GM12878 (cell line): Measurements from ENCODE around the gene SPEM2. TPM values are rescaled to one million over a fixed set of nuclear protein-coding genes. Genes with fewer than 3 reads are reported as not detected.

Experiments
- ATAC-seq: fragments of 200-7000 bp; cut with Tn5 transposase; 3 replicates; pipeline ENCODE4 v1.9.1; 2020; ENCODE audit warnings: mild to moderate bottlenecking, moderate library complexity
- BruUV-seq: library from RNA; stranded (reverse); fragments of 400-500 nt; replicated peaks from 2 replicates; lab custom pipeline; 2021; lab: Mats Ljungman, UMichigan
- CTCF ChIA-PET: fragments of 300-600 bp; sonication (Branson Sonifier 250); formaldehyde crosslinking; extraction: SDS; loops from one replicate; lab custom pipeline; 2021; ENCODE audit warnings: inconsistent platforms; lab: Yijun Ruan, JAX
- POLR2A ChIA-PET: fragments of 350-600 bp; formaldehyde crosslinking; extraction: SDS; loops from one replicate; lab custom pipeline; 2021; ENCODE audit warnings: inconsistent platforms; lab: Charles Lee
- RAD21 ChIA-PET: fragments of 300-600 bp; sonication (Branson Sonifier 250); formaldehyde crosslinking; loops from one replicate; lab custom pipeline; 2023; ENCODE audit warnings: antibody characterized with exemption; ENCODE audit not compliant: unreplicated experiment; lab: Charles Lee
- SMC1A ChIA-PET: fragments of 300-600 bp; sonication (Branson Sonifier 250); formaldehyde crosslinking; loops from one replicate; lab custom pipeline; 2023; ENCODE audit not compliant: unreplicated experiment, uncharacterized antibody; lab: Charles Lee
- DNase-seq: peaks from one replicate; pipeline ENCODE4 v3.0.0-alpha.2; 2011; ENCODE audit warnings: low read depth, low spot score
- FAIRE-seq: peaks from 3 replicates; lab custom pipeline; 2011; peaks lifted over from hg19 to GRCh38; lab: Jason Lieb, UNC
- H2AFZ ChIP-seq: 2 replicates; pipeline ENCODE4 v1.6.0; 2011; ENCODE audit warnings: low read depth, low read length, control low read depth; ENCODE audit not compliant: control insufficient read depth
- H3K27ac ChIP-seq: 2 replicates; pipeline ENCODE4 v1.5.1; 2011; ENCODE audit warnings: control low read depth; ENCODE audit not compliant: control insufficient read depth, insufficient read depth
- H3K27me3 ChIP-seq, 2 experiments: replicated peaks in 1 of 2; 2 replicates each; pipeline versions ENCODE4 v1.6.0 to v1.6.1; 2011; ENCODE audit warnings: low read length in 1 of 2; ENCODE audit not compliant: control insufficient read depth in 2 of 2, insufficient read depth in 2 of 2
- H3K36me3 ChIP-seq, 2 experiments: 2 replicates each; pipeline ENCODE4 v1.5.1; 2011; ENCODE audit warnings: low read length in 1 of 2; ENCODE audit not compliant: control insufficient read depth in 2 of 2, insufficient read depth in 2 of 2
- H3K4me1 ChIP-seq: 2 replicates; pipeline ENCODE4 v1.6.1; 2011; ENCODE audit warnings: mild to moderate bottlenecking, low read length, moderate library complexity, mixed read lengths; ENCODE audit not compliant: control insufficient read depth, insufficient read depth
- H3K4me2 ChIP-seq: 2 replicates; pipeline ENCODE4 v1.6.0; 2011; ENCODE audit warnings: control low read depth; ENCODE audit not compliant: control insufficient read depth, insufficient read depth
- H3K4me3 ChIP-seq: fragments of 200-600 bp; sonication (generic); 2 replicates; pipeline ENCODE4 v1.5.1; 2016
- H3K79me2 ChIP-seq: 2 replicates; pipeline ENCODE4 v1.6.0; 2011; ENCODE audit warnings: low read length; ENCODE audit not compliant: control insufficient read depth, insufficient read depth
- H3K9ac ChIP-seq: 2 replicates; pipeline ENCODE4 v1.8.0; 2011; ENCODE audit warnings: low read length, control low read depth, mixed read lengths; ENCODE audit not compliant: control insufficient read depth, insufficient read depth
- H3K9me3 ChIP-seq: replicated peaks from 3 replicates; pipeline ENCODE4 v1.5.1; 2011; ENCODE audit warnings: mild to moderate bottlenecking, low read length; ENCODE audit not compliant: control insufficient read depth, insufficient read depth
- H4K20me1 ChIP-seq: 2 replicates; pipeline ENCODE4 v1.6.0; 2011; ENCODE audit not compliant: control insufficient read depth, insufficient read depth
- BACH1 ChIP-seq: fragments of 450-650 bp; IDR thresholded peaks from 2 replicates; pipeline ENCODE4 v1.6.1; 2017; ENCODE audit warnings: mild to moderate bottlenecking, borderline replicate concordance
- HDAC2 ChIP-seq: fragments of 200-600 bp; sonication (generic); IDR thresholded peaks from 2 replicates; pipeline ENCODE4 v1.6.1; 2017
- MTA2 ChIP-seq: fragments of 450-650 bp; IDR thresholded peaks from 2 replicates; pipeline ENCODE4 v1.6.1; 2016; ENCODE audit warnings: low read depth, mild to moderate bottlenecking, moderate library complexity
- RCOR1 ChIP-seq: conservative IDR thresholded peaks from 2 replicates; pipeline ENCODE4 v1.6.1; 2012; ENCODE audit warnings: low read depth, low read length, improper control_type of control experiment
- SUPT20H ChIP-seq: IDR thresholded peaks from 2 replicates; pipeline ENCODE4 v1.6.1; 2011; ENCODE audit warnings: low read depth, mild to moderate bottlenecking, low read length, moderate library complexity, borderline replicate concordance; ENCODE audit not compliant: control insufficient read depth
- USF1 ChIP-seq: IDR thresholded peaks from 2 replicates; pipeline ENCODE4 v1.6.1; 2011; ENCODE audit warnings: borderline replicate concordance, low read depth, mild to moderate bottlenecking, moderate library complexity, mixed read lengths, low read length; ENCODE audit not compliant: insufficient read depth; ENCODE audit errors: extremely low read length
- ZBED1 ChIP-seq: IDR thresholded peaks from 2 replicates; pipeline ENCODE4 v1.6.1; 2016; ENCODE audit warnings: borderline replicate concordance
- ZBTB33 ChIP-seq: fragments of 450-650 bp; IDR thresholded peaks from 2 replicates; pipeline ENCODE4 v1.6.1; 2017; ENCODE audit warnings: mild to moderate bottlenecking
- WGBS: methylation state at CpG from one replicate; pipeline ENCODE4 v1.1.6; 2016; ENCODE audit warnings: low lambda C conversion rate; ENCODE audit not compliant: insufficient replicate concordance, insufficient coverage; ENCODE audit errors: missing lambda C conversion rate; 5-methylcytosine and 5-hydroxymethylcytosine counted together
- in situ Hi-C: fragments of 300-500 bp; cut with MboI; formaldehyde crosslinking; loops from 9 replicates; pipeline ENCODE4 v1.14.3; 2018; ENCODE audit warnings: mixed read lengths
- intact Hi-C: fragments of 100-400 bp; cut with micrococcal nuclease; formaldehyde crosslinking; loops from one replicate; pipeline ENCODE4 v1.14.2; 2022; ENCODE audit not compliant: unreplicated experiment
- polyA plus RNA-seq, 11 experiments: library from polyadenylated mRNA; depleted of rRNA in 4 of 11; unstranded in 6 of 11; stranded (reverse) in 5 of 11; fragments of >200 nt; fragmentation: Nextera tagmentation in 4 of 11; fragmentation: Illumina TruSeq in 1 of 11; extraction: Ambion mirVana in 4 of 11; extraction: Trizol in 1 of 11; gene quantifications; 1 replicate in 1 of 11; 2 replicates in 10 of 11; pipeline versions ENCODE4 v1.2.1 to v1.2.3, GENCODE V29; 2011 to 2016; ENCODE audit warnings: inconsistent platforms in 2 of 11, missing spikeins in 2 of 11, low read depth in 1 of 11
- total RNA-seq, 4 experiments: library from RNA; depleted of rRNA in 3 of 4; stranded (reverse); fragments of >200 nt in 3 of 4; fragmentation: Illumina TruSeq in 1 of 4; extraction: Trizol in 1 of 4; gene quantifications; 2 replicates each; pipeline versions ENCODE4 v1.2.1 to v1.2.3, GENCODE V29; 2013 to 2021
- TF ChIP-seq, protein P1 (sequence below): IDR thresholded peaks from 2 replicates; pipeline ENCODE4 v1.6.1; 2012; ENCODE audit warnings: low read depth, low read length, improper control_type of control experiment

The SPEM2 gene
- total and polyA plus RNA-seq, 10 of the 15 experiments (the other 5 are each of a cell fraction or from before 2014, with no cell fraction given), result not detected

DNA sequence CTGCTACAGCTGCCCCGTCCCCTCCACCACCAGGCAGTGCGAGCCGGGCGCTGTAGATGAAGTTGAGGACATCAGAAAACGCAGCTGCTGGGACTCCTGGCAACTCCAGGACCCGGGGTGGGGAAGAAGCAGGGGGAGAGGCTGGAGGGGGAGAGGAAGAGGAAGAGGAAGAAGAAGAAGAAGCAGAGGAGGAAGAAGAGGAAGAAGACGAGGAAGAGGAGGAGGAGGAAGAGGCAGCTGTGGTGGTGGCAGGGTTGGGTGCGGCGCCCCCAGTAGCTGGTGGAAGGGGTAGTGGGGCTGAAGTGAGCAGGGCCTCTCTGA, 40.9 kb downstream of the SPEM2 start:
- SMC1A ChIA-PET, result no interaction called here
- Histone ChIP-seq H3K4me1 (no peaks in the 10 kb centered on the region; the same call in 1 of the 2 replicates), H3K4me2 (no peak overlapping the region), H2AFZ (no peak overlapping the region), H3K4me3 (no peak overlapping the region), H3K79me2 (no peaks in the 10 kb centered on the region), H3K9ac (no peak overlapping the region), H3K27me3 (no peaks in the 10 kb centered on the region), H3K36me3 (peaks cover 0 to 5% of the 10 kb centered on the region in 2 experiments; a peak in 3 of 4 replicates), H4K20me1 (no peaks in the 10 kb centered on the region), H3K27ac (no peak overlapping the region), H3K9me3 (no peaks in the 10 kb centered on the region)
- ATAC-seq (no peak), DNase-seq (no peak), FAIRE-seq (no peak)
- RAD21 ChIA-PET, result no interaction called here
- no TSS peak for BruUV-seq
- in situ Hi-C loops, result no loop called here
- intact Hi-C loops, result no loop called here
- CTCF ChIA-PET, result interaction anchor here (1.7 kb wide), 1 partner anchor 10 kb away, joined by 4 read pairs; no protein-coding TSS in a partner anchor
- TF ChIP-seq HDAC2 (no peak), USF1 (no peak), ZBED1 (no peak), ZBTB33 (no peak), MTA2 (no peak), RCOR1 (no peak), SUPT20H (no peak), BACH1 (no peak)
- TF ChIP-seq, protein P1, sequence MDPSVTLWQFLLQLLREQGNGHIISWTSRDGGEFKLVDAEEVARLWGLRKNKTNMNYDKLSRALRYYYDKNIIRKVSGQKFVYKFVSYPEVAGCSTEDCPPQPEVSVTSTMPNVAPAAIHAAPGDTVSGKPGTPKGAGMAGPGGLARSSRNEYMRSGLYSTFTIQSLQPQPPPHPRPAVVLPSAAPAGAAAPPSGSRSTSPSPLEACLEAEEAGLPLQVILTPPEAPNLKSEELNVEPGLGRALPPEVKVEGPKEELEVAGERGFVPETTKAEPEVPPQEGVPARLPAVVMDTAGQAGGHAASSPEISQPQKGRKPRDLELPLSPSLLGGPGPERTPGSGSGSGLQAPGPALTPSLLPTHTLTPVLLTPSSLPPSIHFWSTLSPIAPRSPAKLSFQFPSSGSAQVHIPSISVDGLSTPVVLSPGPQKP, result no peak
- POLR2A ChIA-PET, result interaction anchor here (1.1 to 2.4 kb wide), 2 partner anchors 10 to 26 kb away, joined by 3 to 9 read pairs; no protein-coding TSS in a partner anchor
- WGBS, result 82% methylated on average over 9 of the region's 9 CpGs
